Nephron progenitor cell (in vitro differentiated cells): Measurements from ENCODE around the gene MVB12B.
A peak's percentile ranks its signal among the peaks of the same experiment; 100 is the strongest.

Experiments
- DNase-seq: peaks from one replicate; pipeline ENCODE4 v3.0.0; 2021
- H3K27ac Mint-ChIP-seq: 2 replicates; pipeline ENCODE4 v1.8.0; 2021; ENCODE audit warnings: mild to moderate bottlenecking, moderate library complexity, mixed read lengths
- H3K27me3 Mint-ChIP-seq: 2 replicates; pipeline ENCODE4 v1.8.0; 2021; ENCODE audit warnings: mild to moderate bottlenecking, low read depth, mixed read lengths; ENCODE audit not compliant: poor library complexity
- H3K36me3 Mint-ChIP-seq: 2 replicates; pipeline ENCODE4 v1.8.0; 2021; ENCODE audit warnings: low read depth, mixed read lengths
- H3K4me1 Mint-ChIP-seq: 2 replicates; pipeline ENCODE4 v1.8.0; 2021; ENCODE audit warnings: mixed read lengths
- H3K4me3 Mint-ChIP-seq: 2 replicates; pipeline ENCODE4 v1.8.0; 2021; ENCODE audit warnings: mild to moderate bottlenecking, moderate library complexity, mixed read lengths
- H3K9me3 Mint-ChIP-seq: 2 replicates; pipeline ENCODE4 v1.8.0; 2021; ENCODE audit warnings: mild to moderate bottlenecking, moderate library complexity, mixed read lengths
- TF ChIP-seq, protein P1 (sequence below): fragments of 200-600 bp; sonication (generic); IDR thresholded peaks from 2 replicates; pipeline ENCODE4 v1.5.0; 2021; ENCODE audit warnings: antibody characterized with exemption

MVB12B gene

DNA sequence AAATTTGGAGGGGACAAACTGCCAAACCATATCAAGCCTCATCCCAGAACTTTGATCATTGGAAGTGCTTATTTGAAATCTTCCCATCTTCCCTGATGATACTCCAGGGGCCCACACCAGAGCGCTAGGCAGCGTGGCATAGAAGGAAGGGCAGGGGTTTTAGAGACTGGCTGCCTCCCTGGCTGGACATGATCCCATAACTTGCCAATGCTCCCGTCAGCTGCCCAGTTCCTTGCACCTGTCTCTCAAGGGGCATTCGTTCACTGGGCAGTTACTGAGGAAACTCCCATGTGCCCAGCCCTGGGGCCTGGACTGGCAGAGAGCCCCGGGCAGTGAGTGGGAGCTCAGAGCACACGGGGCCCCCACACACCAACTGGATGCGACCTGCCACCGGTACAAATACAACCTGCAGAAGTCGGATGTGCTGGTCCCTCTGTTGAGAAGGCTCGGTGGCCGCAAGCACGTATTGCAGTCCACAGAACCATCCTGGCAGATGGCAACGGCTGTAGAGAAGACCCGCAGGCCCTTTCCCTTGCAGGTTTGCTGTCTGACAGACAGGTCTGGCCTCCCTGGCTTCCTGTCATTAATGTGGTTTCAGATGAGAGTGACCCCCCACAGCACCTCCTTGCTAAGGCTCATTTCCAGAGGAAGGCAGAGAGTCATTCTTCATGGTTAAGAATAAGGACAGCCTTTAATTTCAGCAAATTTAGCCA lies 122.4 kb downstream of the MVB12B start:
- Mint-ChIP-seq H3K27ac (peak overlapping the region; percentile 34), H3K4me1 (peaks cover 21% of the 10 kb centered on the region), H3K36me3 (peaks cover 11% of the 10 kb centered on the region), H3K27me3 (no peaks in the 10 kb centered on the region), H3K9me3 (no peaks in the 10 kb centered on the region), H3K4me3 (no peak overlapping the region)
- DNase-seq: no peak
- TF ChIP-seq, protein P1, sequence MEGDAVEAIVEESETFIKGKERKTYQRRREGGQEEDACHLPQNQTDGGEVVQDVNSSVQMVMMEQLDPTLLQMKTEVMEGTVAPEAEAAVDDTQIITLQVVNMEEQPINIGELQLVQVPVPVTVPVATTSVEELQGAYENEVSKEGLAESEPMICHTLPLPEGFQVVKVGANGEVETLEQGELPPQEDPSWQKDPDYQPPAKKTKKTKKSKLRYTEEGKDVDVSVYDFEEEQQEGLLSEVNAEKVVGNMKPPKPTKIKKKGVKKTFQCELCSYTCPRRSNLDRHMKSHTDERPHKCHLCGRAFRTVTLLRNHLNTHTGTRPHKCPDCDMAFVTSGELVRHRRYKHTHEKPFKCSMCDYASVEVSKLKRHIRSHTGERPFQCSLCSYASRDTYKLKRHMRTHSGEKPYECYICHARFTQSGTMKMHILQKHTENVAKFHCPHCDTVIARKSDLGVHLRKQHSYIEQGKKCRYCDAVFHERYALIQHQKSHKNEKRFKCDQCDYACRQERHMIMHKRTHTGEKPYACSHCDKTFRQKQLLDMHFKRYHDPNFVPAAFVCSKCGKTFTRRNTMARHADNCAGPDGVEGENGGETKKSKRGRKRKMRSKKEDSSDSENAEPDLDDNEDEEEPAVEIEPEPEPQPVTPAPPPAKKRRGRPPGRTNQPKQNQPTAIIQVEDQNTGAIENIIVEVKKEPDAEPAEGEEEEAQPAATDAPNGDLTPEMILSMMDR: no peak

DNA sequence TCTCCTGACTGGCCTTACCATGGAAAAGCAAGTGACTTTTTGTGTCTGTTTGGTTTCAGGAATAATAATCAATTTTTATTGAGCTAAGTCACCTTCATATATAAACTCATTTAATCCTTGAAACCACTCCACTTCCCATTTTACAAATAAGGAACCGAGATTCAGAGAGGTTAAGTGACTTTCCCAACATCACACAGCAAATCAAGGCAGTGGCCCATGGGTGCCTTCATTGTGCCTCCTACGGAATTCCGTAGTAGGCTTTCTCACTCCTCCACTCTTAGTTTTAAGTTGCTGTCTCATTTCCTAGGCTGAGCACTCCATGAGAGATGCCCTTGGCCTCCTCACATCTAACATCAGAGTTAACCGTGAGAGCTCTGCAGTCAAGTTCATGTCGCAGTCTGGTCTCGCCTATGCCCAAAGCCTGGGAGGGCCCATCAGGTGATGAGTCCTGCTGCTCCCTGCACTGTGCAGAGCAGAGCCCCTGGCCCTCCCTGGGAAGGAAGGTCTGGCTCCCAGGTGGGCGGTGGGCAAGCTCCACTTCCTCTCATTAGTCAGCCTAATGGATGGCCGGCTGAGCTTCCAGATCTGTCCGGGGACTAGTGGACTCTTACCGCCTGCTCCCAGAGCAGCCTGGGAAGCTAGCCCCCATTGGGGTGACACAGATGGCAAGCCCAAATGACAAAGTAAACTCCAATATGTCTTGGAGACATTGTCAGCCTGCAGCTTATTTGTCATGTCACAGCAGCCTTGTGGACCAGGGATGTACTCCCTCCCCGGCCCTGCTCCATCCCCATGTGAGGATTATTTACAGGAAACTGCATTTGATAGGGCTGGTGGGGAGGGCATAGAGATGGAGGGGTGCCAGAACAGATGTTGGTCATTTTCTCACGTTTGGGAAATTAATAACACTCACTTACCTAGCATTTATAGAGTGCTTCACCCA lies 123.4 kb downstream of the MVB12B start:
- DNase-seq: no peak
- Mint-ChIP-seq H3K4me3 (no peak overlapping the region), H3K4me1 (peaks cover 16% of the 10 kb centered on the region), H3K27ac (peak overlapping the region; percentile 61), H3K9me3 (no peaks in the 10 kb centered on the region), H3K36me3 (peaks cover 19% of the 10 kb centered on the region), H3K27me3 (no peaks in the 10 kb centered on the region)
- TF ChIP-seq, protein P1: no peak

DNA sequence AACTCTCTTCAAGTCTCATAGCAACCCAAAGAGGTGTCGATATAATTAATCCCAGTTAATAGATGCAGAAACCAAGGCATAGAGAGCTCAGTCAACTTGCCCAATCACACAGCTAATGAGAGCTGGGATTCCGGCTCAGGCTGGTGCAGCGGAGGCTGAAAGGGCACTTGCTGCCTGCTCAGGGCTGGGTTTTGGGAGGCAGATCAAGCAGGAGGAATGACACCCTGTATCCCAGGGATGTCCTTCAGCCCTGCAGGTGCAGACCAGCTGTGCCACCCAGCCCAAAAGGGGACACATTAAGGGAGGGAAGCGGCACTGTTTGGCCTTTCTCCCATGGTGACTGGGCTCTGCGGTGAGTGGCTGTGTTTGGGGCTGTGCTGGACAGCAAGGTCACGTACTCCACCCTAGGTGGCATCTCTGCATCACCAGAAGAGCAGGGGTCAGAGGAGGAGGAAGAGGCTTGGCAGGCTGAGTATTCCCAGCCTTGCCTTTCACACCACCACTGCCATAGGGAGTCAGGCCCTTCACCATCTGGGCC lies 124.1 kb downstream of the MVB12B start:
- peaks cover 19% of the 10 kb centered on the region for H3K36me3 Mint-ChIP-seq
- no peak overlapping the region for H3K4me3 Mint-ChIP-seq
- DNase-seq: no peak
- no peaks in the 10 kb centered on the region for H3K9me3 Mint-ChIP-seq
- no peak overlapping the region for H3K27ac Mint-ChIP-seq
- peaks cover 16% of the 10 kb centered on the region for H3K4me1 Mint-ChIP-seq
- TF ChIP-seq, protein P1: no peak
- no peaks in the 10 kb centered on the region for H3K27me3 Mint-ChIP-seq

DNA sequence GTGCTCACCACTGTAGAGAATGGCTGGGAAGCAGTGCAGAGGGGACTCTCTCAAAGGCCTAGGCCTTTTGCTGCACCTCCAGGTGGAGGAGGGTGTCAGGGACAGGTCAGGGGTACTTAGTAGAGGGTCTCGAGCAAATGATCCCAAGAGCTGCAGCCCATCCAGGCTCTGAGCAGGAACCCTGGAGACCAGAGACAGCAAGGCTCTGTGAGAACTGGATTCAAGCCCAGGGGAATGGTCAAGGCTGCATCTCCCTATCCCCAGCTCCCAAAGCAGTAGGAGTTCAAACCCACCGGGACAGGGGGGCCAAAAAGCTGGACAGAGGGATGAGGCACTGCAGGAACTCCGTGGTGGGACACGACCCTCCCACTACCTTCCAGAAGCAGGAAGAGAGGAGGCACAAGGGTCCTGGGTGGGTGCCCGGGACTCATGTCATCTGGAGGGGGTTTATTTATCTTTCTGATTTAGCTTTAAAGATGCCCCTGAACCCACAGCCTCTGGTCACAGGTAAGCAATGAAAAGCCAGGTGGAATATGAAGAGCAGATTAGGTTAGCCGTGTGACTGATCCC lies 124.8 kb downstream of the MVB12B start:
- Mint-ChIP-seq H3K36me3 (peaks cover 24% of the 10 kb centered on the region), H3K27ac (no peak overlapping the region), H3K4me1 (peaks cover 16% of the 10 kb centered on the region), H3K27me3 (no peaks in the 10 kb centered on the region), H3K4me3 (no peak overlapping the region), H3K9me3 (no peaks in the 10 kb centered on the region)
- TF ChIP-seq, protein P1: no peak
- no peak for DNase-seq

DNA sequence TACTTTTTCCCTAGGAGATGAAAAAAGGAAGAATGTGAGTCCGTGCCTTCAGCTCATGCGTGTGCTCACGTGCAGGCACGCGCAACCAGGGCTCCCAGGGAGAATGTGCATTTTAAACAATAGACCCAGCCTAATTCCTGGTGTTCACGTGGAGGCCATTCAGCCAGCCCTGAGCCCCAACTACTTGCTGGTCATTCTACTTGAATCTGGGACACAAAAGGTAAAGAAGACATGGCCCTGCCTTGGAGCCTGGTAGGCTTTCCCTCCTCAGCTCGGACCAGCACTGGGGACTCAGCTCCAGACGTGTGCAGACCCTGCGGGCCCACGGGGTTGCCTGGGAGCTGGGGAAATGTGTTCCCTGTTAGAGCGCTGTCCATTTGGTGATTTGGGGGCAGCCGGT lies 125.5 kb downstream of the MVB12B start:
- H3K27me3 Mint-ChIP-seq: no peaks in the 10 kb centered on the region
- DNase-seq: no peak
- H3K27ac Mint-ChIP-seq: no peak overlapping the region
- TF ChIP-seq, protein P1: no peak
- H3K4me1 Mint-ChIP-seq: peaks cover 16% of the 10 kb centered on the region
- no peaks in the 10 kb centered on the region for H3K9me3 Mint-ChIP-seq
- H3K4me3 Mint-ChIP-seq: no peak overlapping the region
- H3K36me3 Mint-ChIP-seq: peaks cover 28% of the 10 kb centered on the region
